WTC11 (cell line): ENCODE results near the gene SLC37A1.

Source experiments
- CTCF ChIP-seq: fragments of 200-600 bp; IDR thresholded peaks from 2 replicates; pipeline ENCODE4 v1.8.0; 2022; ENCODE audit warnings: antibody characterized with exemption
- JUN ChIP-seq: sonication (generic); formaldehyde crosslinking; IDR thresholded peaks from 2 replicates; pipeline ENCODE4 v1.8.0; 2023; ENCODE audit warnings: mild to moderate bottlenecking, missing genetic modification reagents
- NFYB ChIP-seq: sonication (generic); formaldehyde crosslinking; conservative IDR thresholded peaks from 2 replicates; pipeline ENCODE4 v1.8.0; 2022; ENCODE audit warnings: low read depth, missing genetic modification reagents

GRCh38 chr21:42607102-42607501, 93.5 kb downstream of the SLC37A1 start:
- no peak for TF ChIP-seq CTCF
- no peak for TF ChIP-seq JUN (CRISPR knock-in tag)
- TF ChIP-seq NFYB (CRISPR knock-in tag), result no peak
